Measurements from ENCODE around the gene TWIST2.

Gene TWIST2

GRCh38 chr2:238878051-238878735 lies 30.3 kb downstream of the TWIST2 start:
- Histone ChIP-seq H3K9ac (ENCODE audit: low read depth, low read length) (no peak overlapping the region), H3K4me1 (ENCODE audit: control insufficient read depth, insufficient read depth, low read length) (no peaks in the 10 kb centered on the region), H3K27me3 (ENCODE audit: control insufficient read depth, insufficient read depth, low read length) (no peaks in the 10 kb centered on the region), H3K36me3 (ENCODE audit: control insufficient read depth, insufficient read depth, low read length) (no peaks in the 10 kb centered on the region), H3K4me3 (ENCODE audit: low read depth, low read length) (no peak overlapping the region), H3K9me3 (ENCODE audit: control insufficient read depth, insufficient read depth, low read length) (no peaks in the 10 kb centered on the region)

- no peaks in the 10 kb centered on the region for H3K9me3 ChIP-seq (ENCODE audit: control insufficient read depth, insufficient read depth, low read length)
- no peak overlapping the region for H3K4me3 ChIP-seq (ENCODE audit: low read depth, low read length)
- H3K9ac ChIP-seq (ENCODE audit: low read depth, low read length) = no peak overlapping the region
- H3K4me1 ChIP-seq (ENCODE audit: control insufficient read depth, insufficient read depth, low read length) = no peaks in the 10 kb centered on the region
- H3K27me3 ChIP-seq (ENCODE audit: control insufficient read depth, insufficient read depth, low read length) = no peaks in the 10 kb centered on the region
- H3K36me3 ChIP-seq (ENCODE audit: control insufficient read depth, insufficient read depth, low read length) = no peaks in the 10 kb centered on the region
Measured at GRCh38 chr2:238879043-238879442, 31.2 kb downstream of the TWIST2 start.

- Histone ChIP-seq H3K36me3 (ENCODE audit: control insufficient read depth, insufficient read depth, low read length) (no peaks in the 10 kb centered on the region), H3K9ac (ENCODE audit: low read depth, low read length) (no peak overlapping the region), H3K27me3 (ENCODE audit: control insufficient read depth, insufficient read depth, low read length) (no peaks in the 10 kb centered on the region), H3K4me1 (ENCODE audit: control insufficient read depth, insufficient read depth, low read length) (no peaks in the 10 kb centered on the region), H3K9me3 (ENCODE audit: control insufficient read depth, insufficient read depth, low read length) (no peaks in the 10 kb centered on the region), H3K4me3 (ENCODE audit: low read depth, low read length) (no peak overlapping the region)
Measured at GRCh38 chr2:238879621-238880377, 31.9 kb downstream of the TWIST2 start.

- Histone ChIP-seq H3K9me3 (ENCODE audit: control insufficient read depth, insufficient read depth, low read length) (no peaks in the 10 kb centered on the region), H3K9ac (ENCODE audit: low read depth, low read length) (no peak overlapping the region), H3K4me3 (ENCODE audit: low read depth, low read length) (no peak overlapping the region), H3K36me3 (ENCODE audit: control insufficient read depth, insufficient read depth, low read length) (no peaks in the 10 kb centered on the region), H3K4me1 (ENCODE audit: control insufficient read depth, insufficient read depth, low read length) (no peaks in the 10 kb centered on the region), H3K27me3 (ENCODE audit: control insufficient read depth, insufficient read depth, low read length) (no peaks in the 10 kb centered on the region)
Measured at GRCh38 chr2:238881353-238882081, 33.6 kb downstream of the TWIST2 start.

GRCh38 chr2:238882082-238882755 lies 34.3 kb downstream of the TWIST2 start:
- no peaks in the 10 kb centered on the region for H3K36me3 ChIP-seq (ENCODE audit: control insufficient read depth, insufficient read depth, low read length)
- H3K9ac ChIP-seq (ENCODE audit: low read depth, low read length) = no peak overlapping the region

GRCh38 chr2:238883421-238883901 lies 35.6 kb downstream of the TWIST2 start:
- H3K9ac ChIP-seq (ENCODE audit: low read depth, low read length) = no peak overlapping the region
- no peaks in the 10 kb centered on the region for H3K4me1 ChIP-seq (ENCODE audit: control insufficient read depth, insufficient read depth, low read length)
- no peaks in the 10 kb centered on the region for H3K27me3 ChIP-seq (ENCODE audit: control insufficient read depth, insufficient read depth, low read length)
- H3K36me3 ChIP-seq (ENCODE audit: control insufficient read depth, insufficient read depth, low read length) = no peaks in the 10 kb centered on the region
- no peak overlapping the region for H3K4me3 ChIP-seq (ENCODE audit: low read depth, low read length)
- H3K9me3 ChIP-seq (ENCODE audit: control insufficient read depth, insufficient read depth, low read length) = no peaks in the 10 kb centered on the region

More at GRCh38 chr2:238882082-238882755, 34.3 kb downstream of the TWIST2 start:
- Histone ChIP-seq H3K27me3 (ENCODE audit: control insufficient read depth, insufficient read depth, low read length) (no peaks in the 10 kb centered on the region), H3K4me1 (ENCODE audit: control insufficient read depth, insufficient read depth, low read length) (no peaks in the 10 kb centered on the region), H3K9me3 (ENCODE audit: control insufficient read depth, insufficient read depth, low read length) (no peaks in the 10 kb centered on the region), H3K4me3 (ENCODE audit: low read depth, low read length) (no peak overlapping the region)

- Histone ChIP-seq H3K4me1 (ENCODE audit: control insufficient read depth, insufficient read depth, low read length) (no peaks in the 10 kb centered on the region), H3K9ac (ENCODE audit: low read depth, low read length) (no peak overlapping the region), H3K9me3 (ENCODE audit: control insufficient read depth, insufficient read depth, low read length) (no peaks in the 10 kb centered on the region), H3K36me3 (ENCODE audit: control insufficient read depth, insufficient read depth, low read length) (no peaks in the 10 kb centered on the region), H3K4me3 (ENCODE audit: low read depth, low read length) (no peak overlapping the region), H3K27me3 (ENCODE audit: control insufficient read depth, insufficient read depth, low read length) (no peaks in the 10 kb centered on the region)
Measured at GRCh38 chr2:238884122-238884811, 36.4 kb downstream of the TWIST2 start.

- H3K36me3 ChIP-seq (ENCODE audit: control insufficient read depth, insufficient read depth, low read length) = no peaks in the 10 kb centered on the region
- H3K4me3 ChIP-seq (ENCODE audit: low read depth, low read length) = no peak overlapping the region
- H3K27me3 ChIP-seq (ENCODE audit: control insufficient read depth, insufficient read depth, low read length) = no peaks in the 10 kb centered on the region
- no peaks in the 10 kb centered on the region for H3K9me3 ChIP-seq (ENCODE audit: control insufficient read depth, insufficient read depth, low read length)
- no peak overlapping the region for H3K9ac ChIP-seq (ENCODE audit: low read depth, low read length)
- no peaks in the 10 kb centered on the region for H3K4me1 ChIP-seq (ENCODE audit: control insufficient read depth, insufficient read depth, low read length)
Measured at GRCh38 chr2:238884812-238885408, 37.0 kb downstream of the TWIST2 start.

- Histone ChIP-seq H3K4me1 (ENCODE audit: control insufficient read depth, insufficient read depth, low read length) (no peaks in the 10 kb centered on the region), H3K36me3 (ENCODE audit: control insufficient read depth, insufficient read depth, low read length) (no peaks in the 10 kb centered on the region), H3K9me3 (ENCODE audit: control insufficient read depth, insufficient read depth, low read length) (no peaks in the 10 kb centered on the region), H3K9ac (ENCODE audit: low read depth, low read length) (no peak overlapping the region), H3K4me3 (ENCODE audit: low read depth, low read length) (no peak overlapping the region), H3K27me3 (ENCODE audit: control insufficient read depth, insufficient read depth, low read length) (no peaks in the 10 kb centered on the region)
Measured at GRCh38 chr2:238886453-238887094, 38.7 kb downstream of the TWIST2 start.

- Histone ChIP-seq H3K9me3 (ENCODE audit: control insufficient read depth, insufficient read depth, low read length) (no peaks in the 10 kb centered on the region), H3K27me3 (ENCODE audit: control insufficient read depth, insufficient read depth, low read length) (no peaks in the 10 kb centered on the region), H3K9ac (ENCODE audit: low read depth, low read length) (no peak overlapping the region), H3K4me1 (ENCODE audit: control insufficient read depth, insufficient read depth, low read length) (no peaks in the 10 kb centered on the region), H3K4me3 (ENCODE audit: low read depth, low read length) (no peak overlapping the region), H3K36me3 (ENCODE audit: control insufficient read depth, insufficient read depth, low read length) (no peaks in the 10 kb centered on the region)
Measured at GRCh38 chr2:238887616-238888015, 39.7 kb downstream of the TWIST2 start.
